Brain microvascular endothelial cell (primary cell): Measurements from ENCODE around the gene SPATA2L.
"Not testable (repeated sequence)": the region's sequence is repeated elsewhere in the genome, so short reads cannot be mapped to it uniquely, and the experiment has no call there.

Experiments
- DNase-seq: peaks from one replicate; pipeline ENCODE4 v3.0.0-alpha.2; 2020
- H3K27ac ChIP-seq: fragments of 250-450 bp; sonication (Bioruptor Pico); 2 replicates; pipeline ENCODE4 v1.5.1; 2020; ENCODE audit warnings: mild to moderate bottlenecking, moderate library complexity
- H3K27me3 ChIP-seq: fragments of 250-450 bp; sonication (Bioruptor Pico); replicated peaks from 2 replicates; pipeline ENCODE4 v1.5.1; 2020; ENCODE audit warnings: mild to moderate bottlenecking
- H3K36me3 ChIP-seq: fragments of 250-450 bp; sonication (Bioruptor Pico); replicated peaks from 2 replicates; pipeline ENCODE4 v1.5.1; 2020; ENCODE audit warnings: mild to moderate bottlenecking
- H3K4me3 ChIP-seq: 2 replicates; pipeline ENCODE4 v1.5.1; 2011; ENCODE audit warnings: low read depth, mild to moderate bottlenecking, control low read depth, low read length, moderate library complexity
- in situ Hi-C: cut with HindIII; loops from 2 replicates; pipeline ENCODE4 v1.10.0; 2017; ENCODE audit warnings: low sequenced_read_pairs, low pct_ligation_motif_present
- TF ChIP-seq, protein P1 (sequence below): IDR thresholded peaks from 2 replicates; pipeline ENCODE4 v1.5.1; 2011; ENCODE audit warnings: low read depth, mild to moderate bottlenecking, moderate library complexity, low read length, control low read depth, inconsistent platforms; ENCODE audit errors: missing control alignments

Gene SPATA2L

GRCh38 chr16:89706518-89707260 is 5.2 kb upstream of the SPATA2L start:
- H3K27ac ChIP-seq: no peak overlapping the region
- no peak for DNase-seq

DNA sequence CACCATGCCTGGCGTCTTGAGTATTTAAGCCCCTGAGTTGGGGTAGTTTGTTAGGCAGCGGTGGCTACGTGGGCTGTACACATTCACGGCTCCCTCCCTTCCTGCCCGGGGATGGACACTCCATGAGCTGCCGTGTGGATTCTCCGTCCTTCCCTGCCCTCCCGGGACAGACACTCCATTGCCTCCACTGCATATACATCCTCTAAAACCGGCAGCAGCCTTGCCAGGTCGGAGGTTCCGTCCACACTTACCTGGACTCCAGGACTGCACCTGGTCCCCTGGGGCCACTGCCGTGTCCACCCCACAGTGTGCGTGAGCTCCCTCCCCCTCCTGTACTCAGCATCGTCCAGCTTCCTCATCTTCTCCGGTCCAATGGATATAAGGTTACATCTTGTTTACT is 3.5 kb upstream of the SPATA2L start:
- no peaks in the 10 kb centered on the region for H3K36me3 ChIP-seq
- H3K4me3 ChIP-seq: no peak overlapping the region
- no peaks in the 10 kb centered on the region for H3K27me3 ChIP-seq
- no peak for DNase-seq
- in situ Hi-C loops: no loop called here
- H3K27ac ChIP-seq: no peak overlapping the region
- TF ChIP-seq, protein P1, sequence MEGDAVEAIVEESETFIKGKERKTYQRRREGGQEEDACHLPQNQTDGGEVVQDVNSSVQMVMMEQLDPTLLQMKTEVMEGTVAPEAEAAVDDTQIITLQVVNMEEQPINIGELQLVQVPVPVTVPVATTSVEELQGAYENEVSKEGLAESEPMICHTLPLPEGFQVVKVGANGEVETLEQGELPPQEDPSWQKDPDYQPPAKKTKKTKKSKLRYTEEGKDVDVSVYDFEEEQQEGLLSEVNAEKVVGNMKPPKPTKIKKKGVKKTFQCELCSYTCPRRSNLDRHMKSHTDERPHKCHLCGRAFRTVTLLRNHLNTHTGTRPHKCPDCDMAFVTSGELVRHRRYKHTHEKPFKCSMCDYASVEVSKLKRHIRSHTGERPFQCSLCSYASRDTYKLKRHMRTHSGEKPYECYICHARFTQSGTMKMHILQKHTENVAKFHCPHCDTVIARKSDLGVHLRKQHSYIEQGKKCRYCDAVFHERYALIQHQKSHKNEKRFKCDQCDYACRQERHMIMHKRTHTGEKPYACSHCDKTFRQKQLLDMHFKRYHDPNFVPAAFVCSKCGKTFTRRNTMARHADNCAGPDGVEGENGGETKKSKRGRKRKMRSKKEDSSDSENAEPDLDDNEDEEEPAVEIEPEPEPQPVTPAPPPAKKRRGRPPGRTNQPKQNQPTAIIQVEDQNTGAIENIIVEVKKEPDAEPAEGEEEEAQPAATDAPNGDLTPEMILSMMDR: no peak

More at GRCh38 chr16:89706518-89707260, 5.2 kb upstream of the SPATA2L start:
- Histone ChIP-seq H3K4me3 (no peak overlapping the region), H3K36me3 (no peaks in the 10 kb centered on the region), H3K27me3 (no peaks in the 10 kb centered on the region)
- TF ChIP-seq, protein P1: no peak
- in situ Hi-C loops: no loop called here

GRCh38 chr16:89704281-89704680 is 2.8 kb upstream of the SPATA2L start:
- no peak overlapping the region for H3K4me3 ChIP-seq
- TF ChIP-seq, protein P1: peak; percentile 38
- in situ Hi-C loops: no loop called here
- no peak overlapping the region for H3K27ac ChIP-seq
- no peaks in the 10 kb centered on the region for H3K36me3 ChIP-seq
- H3K27me3 ChIP-seq: no peaks in the 10 kb centered on the region
- no peak for DNase-seq

DNA sequence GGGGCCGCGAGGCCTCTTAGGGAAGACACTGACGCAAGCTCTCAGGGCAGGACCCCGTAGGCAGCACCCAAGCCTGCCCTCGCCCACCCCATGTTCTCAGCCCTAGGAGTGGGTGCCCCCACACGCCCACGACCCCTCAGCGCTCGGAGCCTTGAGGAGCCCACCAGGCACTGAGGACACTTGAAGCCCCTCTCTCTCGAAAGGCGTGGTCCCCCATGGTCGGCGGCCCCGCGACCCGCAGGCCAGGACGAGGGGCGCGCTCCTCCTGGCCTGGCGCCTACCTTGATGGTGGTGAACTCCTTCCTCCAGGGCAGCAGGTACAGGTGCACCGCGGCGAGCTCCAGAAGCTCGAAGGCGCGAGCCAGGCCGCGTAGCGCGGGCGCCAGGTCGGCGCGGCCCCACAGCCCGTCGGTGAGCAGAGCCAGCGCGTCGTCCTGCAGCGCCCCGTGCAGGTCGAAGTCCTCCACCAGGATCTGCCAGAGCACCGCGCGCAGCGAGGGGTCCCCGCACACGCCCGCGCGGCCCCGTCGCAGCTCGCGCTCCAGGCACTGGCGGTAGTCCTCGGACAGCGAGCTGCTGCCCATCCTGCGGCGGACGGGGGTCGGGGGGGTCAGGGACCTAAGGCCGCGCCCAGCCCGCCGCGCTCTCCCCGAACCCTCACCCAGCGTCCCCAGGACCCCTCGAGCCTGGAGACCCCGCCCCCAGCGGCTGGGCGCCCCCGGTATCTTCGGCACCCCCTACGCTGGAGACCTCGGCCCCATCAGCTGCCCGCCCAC is 668 bp downstream of the SPATA2L start:
- no peaks in the 10 kb centered on the region for H3K27me3 ChIP-seq
- peaks cover 7% of the 10 kb centered on the region for H3K36me3 ChIP-seq
- TF ChIP-seq, protein P1: peak; percentile 33
- H3K27ac ChIP-seq: peak overlapping the region; percentile 42
- peak overlapping the region; percentile 77 for H3K4me3 ChIP-seq
- DNase-seq: no peak
- in situ Hi-C loops: no loop called here

DNA sequence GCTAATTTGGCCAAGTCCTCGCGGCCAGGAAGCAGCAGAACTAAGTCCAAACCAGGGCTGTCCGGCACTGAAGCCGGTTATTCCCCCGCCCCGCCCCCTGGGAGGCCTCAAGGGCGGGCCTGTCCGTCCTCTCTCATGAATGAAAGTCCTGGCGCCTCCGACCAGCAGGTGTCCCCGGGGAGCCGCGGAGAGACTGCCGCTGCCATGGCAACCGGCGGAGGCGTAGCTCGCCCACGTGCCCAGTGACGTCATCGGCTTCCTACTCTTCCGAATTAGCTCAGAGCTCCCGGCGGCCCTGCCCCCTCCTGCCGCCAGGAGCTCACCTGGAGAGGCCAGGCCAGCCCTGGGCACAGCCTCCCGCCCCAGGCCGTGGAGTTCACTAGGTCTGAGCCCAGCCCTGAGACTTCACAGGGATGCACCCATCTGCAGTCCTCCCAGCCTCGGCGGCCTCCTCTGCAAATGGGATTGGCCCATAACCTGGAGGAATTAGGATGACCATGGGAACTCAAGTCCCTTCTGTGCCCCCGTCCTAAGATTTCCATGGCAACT is 1.3 kb downstream of the SPATA2L start:
- Histone ChIP-seq H3K36me3 (peaks cover 13% of the 10 kb centered on the region), H3K4me3 (peak overlapping the region; percentile 77), H3K27me3 (no peaks in the 10 kb centered on the region), H3K27ac (peak overlapping the region; percentile 42)
- TF ChIP-seq, protein P1: peak; percentile 73
- in situ Hi-C loops: no loop called here
- peak; percentile 96 for DNase-seq

GRCh38 chr16:89699629-89700099 is 1.8 kb downstream of the SPATA2L start:
- H3K27ac ChIP-seq, in situ Hi-C loops, H3K27me3 ChIP-seq, DNase-seq: not testable (repeated sequence)
- peaks cover 16% of the 10 kb centered on the region for H3K36me3 ChIP-seq
- peak overlapping the region; percentile 31 for H3K4me3 ChIP-seq

- H3K27me3 ChIP-seq, DNase-seq, H3K4me3 ChIP-seq, H3K27ac ChIP-seq, in situ Hi-C loops: not testable (repeated sequence)
- peaks cover 24% of the 10 kb centered on the region for H3K36me3 ChIP-seq
These were observed 2.8 kb downstream of the SPATA2L start for GRCh38 chr16:89698717-89699116.
